Cardiac fibroblast (primary cell): Measurements from ENCODE around the gene FXYD3.

ENCODE experiments used
- DNase-seq, 2 donors: peaks; one replicate each; pipeline versions ENCODE4 v3.0.0 to v3.0.0-alpha.2; 2010; ENCODE audit warnings: low read depth in 2 of 2
- H3K4me3 ChIP-seq, 2 donors: replicated peaks in 1 of 2; 1 replicate in 1 of 2; 2 replicates in 1 of 2; pipeline ENCODE4 v1.5.1; 2011; ENCODE audit warnings: low read depth in 2 of 2, low read length in 2 of 2, mild to moderate bottlenecking in 2 of 2, moderate library complexity in 1 of 2
- CTCF ChIP-seq: IDR thresholded peaks from one replicate; pipeline ENCODE4 v1.5.1; 2011; ENCODE audit warnings: low read depth, mild to moderate bottlenecking, low read length, inconsistent platforms

Gene FXYD3

GRCh38 chr19:35115177-35115951, at the start of gene FXYD3:
FXYD3 (plus strand) TSS chr19:35115823; CDS start chr19:35119377, 3,554 bp downstream.
- no peak for TF ChIP-seq CTCF
- no peak for DNase-seq
- no peak within 1 kb of the TSS for H3K4me3 ChIP-seq

- no peak for DNase-seq
- no peak overlapping the region for H3K4me3 ChIP-seq
- no peak for TF ChIP-seq CTCF
These were observed 49.5 kb upstream of the FXYD3 start for GRCh38 chr19:35066121-35066520.

GRCh38 chr19:35066691-35067563, 48.7 kb upstream of the FXYD3 start:
- DNase-seq = peak; percentile 86 to 89
- TF ChIP-seq CTCF = peak; percentile 92
- no peak overlapping the region for H3K4me3 ChIP-seq

- H3K4me3 ChIP-seq = no peak overlapping the region
- TF ChIP-seq CTCF = no peak
- no peak for DNase-seq
These were observed 46.5 kb upstream of the FXYD3 start for GRCh38 chr19:35068941-35069634.

GRCh38 chr19:35069696-35070095, 45.9 kb upstream of the FXYD3 start:
- DNase-seq = peak in 1 of 2 donors; percentile 38
- no peak for TF ChIP-seq CTCF
- no peak overlapping the region for H3K4me3 ChIP-seq

- no peak for DNase-seq
- TF ChIP-seq CTCF = no peak
These were observed 45.2 kb upstream of the FXYD3 start for GRCh38 chr19:35070471-35070870.

More at GRCh38 chr19:35070471-35070870, 45.2 kb upstream of the FXYD3 start:
- H3K4me3 ChIP-seq = no peak overlapping the region
